Measurements from ENCODE around the gene HS2ST1. TPM values are rescaled to one million over a fixed set of nuclear protein-coding genes. Genes with fewer than 3 reads are reported as not detected.

HS2ST1 gene
- total RNA-seq, 1 donor from 2014 or later = 10.7 TPM

Other genes with a start within 250 kb of the HS2ST1 start
- 120 TPM for gene SH3GLB1, start 210.1 kb upstream of the HS2ST1 start, total RNA-seq
- gene SELENOF, start 509 bp upstream of the HS2ST1 start, total RNA-seq = 69.8 TPM